SK-N-SH (cell line): Measurements from ENCODE around the gene DNM2. TPM values are rescaled to one million over a fixed set of nuclear protein-coding genes. Genes with fewer than 3 reads are reported as not detected.

Experiments
- CTCF ChIA-PET: fragments of 300-600, 350-600 bp; formaldehyde crosslinking; extraction: SDS; loops from one replicate; lab custom pipeline; 2021; lab: Yijun Ruan, JAX
- POLR2A ChIA-PET: fragments of 350-600 bp; sonication (Branson Sonifier 250); formaldehyde crosslinking; extraction: SDS; loops from one replicate; lab custom pipeline; 2020; ENCODE audit warnings: antibody characterized with exemption, inconsistent platforms; lab: Yijun Ruan, JAX
- DNase-seq: peaks from one replicate; pipeline ENCODE4 v3.0.0; 2012
- H2AFZ ChIP-seq: fragments of 200-600 bp; sonication (generic); 2 replicates; pipeline ENCODE4 v1.8.1; 2016; ENCODE audit warnings: antibody characterized with exemption, mild to moderate bottlenecking, low read depth
- H3F3A ChIP-seq: fragments of 200-600 bp; sonication (generic); replicated peaks from 2 replicates; pipeline ENCODE3; 2016; ENCODE audit warnings: antibody characterized with exemption, mild to moderate bottlenecking; ENCODE audit not compliant: insufficient read depth
- H3K27ac ChIP-seq, 2 experiments: fragments of 200-500 bp in 1 of 2; fragments of 200-600 bp in 1 of 2; sonication (Bioruptor generic) in 1 of 2; sonication (generic), shearing (Covaris generic) in 1 of 2; 2 replicates each; pipeline versions ENCODE4 v1.5.1 to v1.6.1; 2014 to 2016; ENCODE audit warnings: low read depth in 2 of 2, inconsistent platforms in 1 of 2, low read length in 1 of 2, mild to moderate bottlenecking in 1 of 2, mixed read lengths in 1 of 2
- H3K27me3 ChIP-seq: fragments of 200-600 bp; sonication (generic), shearing (Covaris generic); 2 replicates; pipeline ENCODE4 v1.6.1; 2016; ENCODE audit warnings: mixed run types; ENCODE audit not compliant: insufficient read depth
- H3K36me3 ChIP-seq, 2 experiments: fragments of 200-500 bp in 1 of 2; fragments of 200-600 bp in 1 of 2; sonication (Bioruptor generic) in 1 of 2; sonication (generic) in 1 of 2; replicated peaks in 1 of 2; 2 replicates each; pipeline versions ENCODE3 to v1.5.1; 2014 to 2016; ENCODE audit warnings: low read length in 1 of 2, mild to moderate bottlenecking in 1 of 2; ENCODE audit not compliant: insufficient read depth in 2 of 2, control insufficient read depth in 1 of 2
- H3K4me1 ChIP-seq, 2 experiments: fragments of 200-500 bp in 1 of 2; fragments of 200-600 bp in 1 of 2; sonication (Bioruptor generic) in 1 of 2; sonication (generic), shearing (Covaris generic) in 1 of 2; 2 replicates each; pipeline versions ENCODE4 v1.5.1 to v1.6.1; 2014 to 2016; ENCODE audit warnings: low read depth in 1 of 2, low read length in 1 of 2, mixed run types in 1 of 2; ENCODE audit not compliant: insufficient read depth in 2 of 2, control insufficient read depth in 1 of 2
- H3K4me2 ChIP-seq: fragments of 200-600 bp; sonication (generic), shearing (Covaris generic); 2 replicates; pipeline ENCODE4 v1.6.1; 2017; ENCODE audit warnings: mixed run types
- H3K4me3 ChIP-seq, 2 experiments: fragments of 200-500 bp in 1 of 2; fragments of 200-600 bp in 1 of 2; sonication (Bioruptor generic) in 1 of 2; sonication (generic), shearing (Covaris generic) in 1 of 2; 2 replicates each; pipeline versions ENCODE4 v1.5.1 to v1.8.1; 2014 to 2016; ENCODE audit warnings: low read depth in 2 of 2, inconsistent platforms in 1 of 2, low read length in 1 of 2, mild to moderate bottlenecking in 1 of 2, mixed read lengths in 1 of 2, moderate library complexity in 1 of 2
- H3K79me2 ChIP-seq: fragments of 200-600 bp; sonication (generic); 2 replicates; pipeline ENCODE4 v1.8.1; 2017; ENCODE audit warnings: mild to moderate bottlenecking; ENCODE audit not compliant: insufficient read depth
- H3K9ac ChIP-seq: fragments of 200-600 bp; sonication (generic); 2 replicates; pipeline ENCODE4 v1.6.1; 2017; ENCODE audit warnings: mixed run types
- H3K9me2 ChIP-seq: fragments of 200-600 bp; sonication (generic); 2 replicates; pipeline ENCODE4 v1.6.1; 2017; ENCODE audit warnings: mixed run types
- H3K9me3 ChIP-seq: fragments of 200-600 bp; sonication (generic); 2 replicates; pipeline ENCODE4 v1.6.1; 2017; ENCODE audit warnings: mixed run types, mild to moderate bottlenecking, moderate library complexity
- H4K20me1 ChIP-seq: fragments of 200-600 bp; sonication (generic); 2 replicates; pipeline ENCODE4 v1.6.1; 2017; ENCODE audit warnings: mild to moderate bottlenecking, mixed run types; ENCODE audit not compliant: insufficient read depth
- CHD2 ChIP-seq: fragments of 150-350 bp; IDR thresholded peaks from 2 replicates; pipeline ENCODE4 v1.6.1; 2018; ENCODE audit warnings: low read length; ENCODE audit not compliant: partially characterized antibody
- FOXJ3 ChIP-seq: sonication (generic); formaldehyde crosslinking; IDR thresholded peaks from 2 replicates; pipeline ENCODE4 v1.5.1; 2020; ENCODE audit warnings: mild to moderate bottlenecking, missing genetic modification reagents
- FOXM1 ChIP-seq: IDR thresholded peaks from 2 replicates; pipeline ENCODE4 v1.4.0; 2012; ENCODE audit warnings: low read depth, mild to moderate bottlenecking
- GABPA ChIP-seq: IDR thresholded peaks from 2 replicates; pipeline ENCODE4 v1.4.0; 2012; ENCODE audit warnings: low read depth, mild to moderate bottlenecking
- MEF2A ChIP-seq: IDR thresholded peaks from 2 replicates; pipeline ENCODE4 v1.4.0; 2012; ENCODE audit warnings: low read depth, borderline replicate concordance
- NFIC ChIP-seq: IDR thresholded peaks from 2 replicates; pipeline ENCODE4 v1.4.0; 2012; ENCODE audit warnings: borderline replicate concordance
- PBX3 ChIP-seq: IDR thresholded peaks from 2 replicates; pipeline ENCODE4; 2012
- RAD21 ChIP-seq: IDR thresholded peaks from 2 replicates; pipeline ENCODE4 v1.6.1; 2012; ENCODE audit warnings: mild to moderate bottlenecking, low read length
- RFX5 ChIP-seq: IDR thresholded peaks from 2 replicates; pipeline ENCODE4 v1.6.1; 2012; ENCODE audit warnings: mild to moderate bottlenecking, improper control_type of control experiment, low read length
- RXRA ChIP-seq: IDR thresholded peaks from 2 replicates; pipeline ENCODE4 v1.4.0; 2012; ENCODE audit warnings: low read depth, mild to moderate bottlenecking, borderline replicate concordance
- SIN3A ChIP-seq: IDR thresholded peaks from 2 replicates; pipeline ENCODE4 v1.6.1; 2012; ENCODE audit warnings: low read depth, mild to moderate bottlenecking, low read length, moderate library complexity, borderline replicate concordance
- SMC3 ChIP-seq: IDR thresholded peaks from 2 replicates; pipeline ENCODE4 v1.6.1; 2012; ENCODE audit warnings: low read depth, low read length, improper control_type of control experiment
- TCF12 ChIP-seq: IDR thresholded peaks from 2 replicates; pipeline ENCODE4 v1.4.0; 2012
- USF2 ChIP-seq: fragments of 150-350 bp; IDR thresholded peaks from 2 replicates; pipeline ENCODE4 v1.6.1; 2017; ENCODE audit warnings: antibody characterized with exemption, low read length, low read depth, borderline replicate concordance
- YY1 ChIP-seq: IDR thresholded peaks from 2 replicates; pipeline ENCODE4 v1.4.0; 2012; ENCODE audit warnings: low read depth, mild to moderate bottlenecking
- ZBTB33 ChIP-seq: IDR thresholded peaks from 2 replicates; pipeline ENCODE4 v1.4.0; 2012; ENCODE audit warnings: low read depth, borderline replicate concordance
- WGBS: methylation state at CpG from one replicate; pipeline ENCODE4 v1.1.6; 2017; ENCODE audit warnings: low lambda C conversion rate; 5-methylcytosine and 5-hydroxymethylcytosine counted together
- polyA plus RNA-seq, 3 experiments: library from polyadenylated mRNA; depleted of rRNA; stranded (reverse); fragments of >200 nt; gene quantifications; 2 replicates each; pipeline ENCODE4 v1.2.3, GENCODE V29; 2012

Gene DNM2
- polyA plus RNA-seq, 1 of the 3 experiments (the other 2 are of a cell fraction), result 52.5 TPM

- Histone ChIP-seq H3K9me2 (no peaks in the 10 kb centered on the region), H3K4me1 (peaks cover 0 to 13% of the 10 kb centered on the region in 2 experiments; a peak in 1 of 4 replicates), H3K27ac (no peak overlapping the region), H3K9ac (no peak overlapping the region), H3K9me3 (no peaks in the 10 kb centered on the region), H3K79me2 (0 out of 2 replicates have a peak, but pooled peaks cover 10% of the 10 kb centered on the region)
- DNase-seq, result no peak
- TF ChIP-seq PBX3 (no peak), CHD2 (no peak), ZBTB33 (no peak)
- TF ChIP-seq, all 33 proteins: peak for 0
- no peak overlapping the region for H3K4me3 ChIP-seq
- CTCF ChIA-PET, result interaction anchor here (11.1 kb wide), 1 partner anchor 26 kb away, joined by 146 read pairs; no protein-coding TSS in a partner anchor
- no peak overlapping the region for H2AFZ ChIP-seq
- POLR2A ChIA-PET, result no interaction called here
- H3K27me3 ChIP-seq, result no peaks in the 10 kb centered on the region
- H3F3A ChIP-seq, result peaks cover 8% of the 10 kb centered on the region
- peaks cover 0 to 8% of the 10 kb centered on the region in 2 experiments for H3K36me3 ChIP-seq
- H3K4me2 ChIP-seq, result no peak overlapping the region
- 88% methylated on average over 11 of the region's 11 CpGs for whole genome bisulfite sequencing
- H4K20me1 ChIP-seq, result no peaks in the 10 kb centered on the region
Observed at GRCh38 chr19:10838377-10838776, 120.5 kb downstream of the DNM2 start.

GRCh38 chr19:10839114-10840050, 121.5 kb downstream of the DNM2 start:
- 77% methylated on average over 10 of the region's 10 CpGs for WGBS
- Histone ChIP-seq H3K4me3 (no peak overlapping the region), H3K79me2 (0 out of 2 replicates have a peak, but pooled peaks cover 10% of the 10 kb centered on the region), H2AFZ (no peak overlapping the region), H3K27me3 (no peaks in the 10 kb centered on the region), H3K4me2 (no peak overlapping the region), H3K36me3 (peaks cover 0 to 4% of the 10 kb centered on the region in 2 experiments), H4K20me1 (no peaks in the 10 kb centered on the region), H3K27ac (no peak overlapping the region), H3K9me3 (no peaks in the 10 kb centered on the region), H3K4me1 (peaks cover 0 to 13% of the 10 kb centered on the region in 2 experiments; a peak in 1 of 4 replicates), H3K9me2 (no peaks in the 10 kb centered on the region), H3F3A (no peaks in the 10 kb centered on the region), H3K9ac (no peak overlapping the region)
- no peak for TF ChIP-seq NFIC
- no peak for TF ChIP-seq FOXM1
- TF ChIP-seq GABPA, result no peak
- TF ChIP-seq SMC3, result no peak
- TF ChIP-seq TCF12, result no peak
- no peak for TF ChIP-seq FOXJ3 (CRISPR knock-in tag)
- no peak for TF ChIP-seq SIN3A
- TF ChIP-seq MEF2A, result no peak
- TF ChIP-seq RXRA, result no peak
- TF ChIP-seq CHD2, result no peak
- TF ChIP-seq RAD21, result no peak
- TF ChIP-seq YY1, result no peak
- no peak for TF ChIP-seq RFX5
- no peak for TF ChIP-seq USF2
- no peak for DNase-seq
- ChIA-PET POLR2A (no interaction called here), CTCF (interaction anchor here (1.0 to 11.1 kb wide), 4 partner anchors 15 to 25 kb away, joined by 4 to 146 read pairs (median 4); no protein-coding TSS in a partner anchor)
